ENCODE data around the gene MELTF. TPM values are rescaled to one million over a fixed set of nuclear protein-coding genes. Genes with fewer than 3 reads are reported as not detected.
"Not testable (repeated sequence)": the region's sequence is repeated elsewhere in the genome, so short reads cannot be mapped to it uniquely, and the experiment has no call there.

Gene MELTF
- total and polyA plus RNA-seq, 2 donors (not counting 1 experiment from before 2014, with no cell fraction given), result 0.13 to 2.9 TPM

- no peaks in the 10 kb centered on the region for H3K27me3 ChIP-seq (replicated peaks in 1 of 4; ENCODE audit: control extremely low read depth in 1 of 4, control insufficient read depth in 3 of 4, insufficient read depth in 4 of 4, low read length in 3 of 4)
- H3K4me2 ChIP-seq (replicated peaks; ENCODE audit: low read depth, low read length, poor library complexity, severe bottlenecking), result no peak overlapping the region
- intact Hi-C loops (cut with micrococcal nuclease), result no loop called here
- H3K9ac ChIP-seq (ENCODE audit: low read length), result no peak overlapping the region
- H3K4me3 ChIP-seq (ENCODE audit: control extremely low read depth in 1 of 5, extremely low read depth in 1 of 5, insufficient read depth in 1 of 5, low read depth in 2 of 5, low read length in 4 of 5), result no peak overlapping the region
- POLR2A ChIA-PET, result no interaction called here
- H3K4me1 Mint-ChIP-seq, result peaks cover 3% of the 10 kb centered on the region
- TF ChIP-seq EZH2 (IDR thresholded peaks at IDR 0.05; ENCODE audit: borderline replicate concordance, insufficient read depth, low read depth, low read length, poor library complexity, severe bottlenecking) (no peak), CTCF (IDR thresholded peaks at IDR 0.05) (no peak)
- H3K27ac Mint-ChIP-seq, result no peak overlapping the region
- no peak overlapping the region for H2AFZ ChIP-seq (ENCODE audit: insufficient read depth, low read depth, low read length, poor library complexity, severe bottlenecking)
- peaks cover 5 to 40% of the 10 kb centered on the region in 2 experiments for H3K36me3 ChIP-seq (replicated peaks in 1 of 2; ENCODE audit: control extremely low read depth in 1 of 2, control insufficient read depth in 1 of 2, extremely low read depth in 1 of 2, insufficient read depth in 2 of 2, low read length in 1 of 2)
- H3K4me3 Mint-ChIP-seq, result no peak overlapping the region
- no peaks in the 10 kb centered on the region for H3K4me1 ChIP-seq (ENCODE audit: control insufficient read depth in 2 of 2, insufficient read depth in 2 of 2, low read length in 2 of 2)
- no peaks in the 10 kb centered on the region for H3K9me3 Mint-ChIP-seq (ENCODE audit: insufficient read depth)
- no peaks in the 10 kb centered on the region for H3K27me3 Mint-ChIP-seq
- CTCF ChIA-PET, result no interaction called here
- H3K9me3 ChIP-seq (ENCODE audit: control extremely low read depth in 1 of 3, control insufficient read depth in 2 of 3, insufficient read depth in 1 of 3, low read length in 2 of 3), result no peaks in the 10 kb centered on the region
- H3K79me2 ChIP-seq (ENCODE audit: control insufficient read depth, insufficient read depth, low read length), result no peaks in the 10 kb centered on the region
- no peak overlapping the region for H3K27ac ChIP-seq (ENCODE audit: low read length in 2 of 2)
- WGBS (ENCODE audit: insufficient coverage), result no CpG with 5 or more reads among the region's 4 CpGs
- ATAC-seq (ENCODE audit: low read depth) (no peak), DNase-seq (no peak)
- no peaks in the 10 kb centered on the region for H4K20me1 ChIP-seq (ENCODE audit: control insufficient read depth, insufficient read depth, low read length, poor library complexity, severe bottlenecking)
Measured at GRCh38 chr3:197062446-197062845, 32.8 kb upstream of the MELTF start.

- H3K4me2 ChIP-seq (replicated peaks; ENCODE audit: low read depth, low read length, poor library complexity, severe bottlenecking); H3K9ac ChIP-seq (ENCODE audit: low read length); H3K9me3 ChIP-seq (ENCODE audit: control extremely low read depth in 1 of 3, control insufficient read depth in 2 of 3, insufficient read depth in 1 of 3, low read length in 2 of 3); H3K4me1 Mint-ChIP-seq; H3K4me1 ChIP-seq (ENCODE audit: control insufficient read depth in 2 of 2, insufficient read depth in 2 of 2, low read length in 2 of 2); H4K20me1 ChIP-seq (ENCODE audit: control insufficient read depth, insufficient read depth, low read length, poor library complexity, severe bottlenecking); intact Hi-C loops (cut with micrococcal nuclease); H3K4me3 ChIP-seq (ENCODE audit: control extremely low read depth in 1 of 5, extremely low read depth in 1 of 5, insufficient read depth in 1 of 5, low read depth in 2 of 5, low read length in 4 of 5); POLR2A ChIA-PET; H3K9me3 Mint-ChIP-seq (ENCODE audit: insufficient read depth); H3K79me2 ChIP-seq (ENCODE audit: control insufficient read depth, insufficient read depth, low read length); CTCF ChIA-PET; H3K27me3 Mint-ChIP-seq; H3K27ac Mint-ChIP-seq; DNase-seq; H3K27ac ChIP-seq (ENCODE audit: low read length in 2 of 2); H3K4me3 Mint-ChIP-seq; H3K27me3 ChIP-seq (replicated peaks in 1 of 4; ENCODE audit: control extremely low read depth in 1 of 4, control insufficient read depth in 3 of 4, insufficient read depth in 4 of 4, low read length in 3 of 4); ATAC-seq (ENCODE audit: low read depth); H2AFZ ChIP-seq (ENCODE audit: insufficient read depth, low read depth, low read length, poor library complexity, severe bottlenecking): not testable (repeated sequence)
- 100% methylated on average over 2 of the region's 6 CpGs for WGBS (ENCODE audit: insufficient coverage)
- H3K36me3 ChIP-seq (replicated peaks in 1 of 2; ENCODE audit: control extremely low read depth in 1 of 2, control insufficient read depth in 1 of 2, extremely low read depth in 1 of 2, insufficient read depth in 2 of 2, low read length in 1 of 2), result peaks cover 5 to 26% of the 10 kb centered on the region in 2 experiments
Measured at GRCh38 chr3:197051637-197052036, 22.0 kb upstream of the MELTF start.
